ENCODE results near the gene ZIC4.

ZIC4 gene

GRCh38 chr3:147406028-147406931, at the start of gene ZIC4:
Gene ZIC4, minus strand, starts transcription at chr3:147406543. Its CDS starts 3,746 bp downstream, at chr3:147402797.
- DNase-seq: no peak

GRCh38 chr3:147449669-147450068, 43.3 kb upstream of the ZIC4 start:
- no peak for DNase-seq

GRCh38 chr3:147447224-147447623, 40.9 kb upstream of the ZIC4 start:
- no peak for DNase-seq

- no peak for DNase-seq
Observed at GRCh38 chr3:147431751-147432150, 25.4 kb upstream of the ZIC4 start.

GRCh38 chr3:147428754-147429153, 22.4 kb upstream of the ZIC4 start:
- no peak for DNase-seq

- no peak for DNase-seq
Observed at GRCh38 chr3:147428326-147428725, 22.0 kb upstream of the ZIC4 start.

- no peak for DNase-seq
Observed at GRCh38 chr3:147427746-147428145, 21.4 kb upstream of the ZIC4 start.

- DNase-seq: no peak
Observed at GRCh38 chr3:147426931-147427330, 20.6 kb upstream of the ZIC4 start.

- no peak for DNase-seq
Observed at GRCh38 chr3:147425388-147425850, 19.1 kb upstream of the ZIC4 start.

- no peak for DNase-seq
Observed at GRCh38 chr3:147424581-147425387, 18.4 kb upstream of the ZIC4 start.

GRCh38 chr3:147423798-147424580, 17.6 kb upstream of the ZIC4 start:
- DNase-seq: no peak

- DNase-seq: no peak
Observed at GRCh38 chr3:147423537-147423797, 17.1 kb upstream of the ZIC4 start.

- DNase-seq: no peak
Observed at GRCh38 chr3:147422601-147423536, 16.5 kb upstream of the ZIC4 start.

- DNase-seq: no peak
Observed at GRCh38 chr3:147422196-147422595, 15.9 kb upstream of the ZIC4 start.

GRCh38 chr3:147421184-147421912, 15.0 kb upstream of the ZIC4 start:
- no peak for DNase-seq

GRCh38 chr3:147420353-147421183, 14.2 kb upstream of the ZIC4 start:
- DNase-seq: no peak

GRCh38 chr3:147419781-147420224, 13.5 kb upstream of the ZIC4 start:
- no peak for DNase-seq

- DNase-seq: no peak
Observed at GRCh38 chr3:147418808-147419701, 12.7 kb upstream of the ZIC4 start.

GRCh38 chr3:147418371-147418781, 12.0 kb upstream of the ZIC4 start:
- DNase-seq: no peak
